HG02588 (cell line): ENCODE measurements around the gene MORN5.

Source experiments
- ATAC-seq: cut with Tn5 transposase; IDR thresholded peaks from one replicate; pipeline ENCODE4 v1.9.1; 2021; ENCODE audit warnings: mild to moderate bottlenecking, moderate library complexity; ENCODE audit not compliant: unreplicated experiment

Gene MORN5

GRCh38 chr9:122213589-122214413, 54.1 kb downstream of the MORN5 start:
- ATAC-seq = no peak

DNA sequence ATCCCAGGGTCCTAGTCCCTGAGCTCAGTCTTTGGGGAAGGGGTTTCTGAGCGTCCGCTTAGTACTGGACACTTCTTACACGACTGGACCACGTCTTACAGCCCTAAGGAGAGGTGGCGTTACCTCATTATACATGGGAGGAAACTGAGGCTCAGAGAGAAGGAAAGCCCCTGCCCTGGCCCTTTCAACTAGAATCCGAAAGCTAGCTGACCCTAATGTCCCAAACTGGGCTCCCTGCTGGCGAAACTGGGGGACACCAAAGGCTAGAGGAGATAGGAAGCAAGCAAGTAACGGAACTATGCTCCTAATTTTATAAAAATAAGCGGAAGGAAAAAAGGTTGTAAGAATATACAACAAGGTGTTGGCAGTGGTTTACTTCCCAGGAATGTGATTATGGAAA, 54.8 kb downstream of the MORN5 start:
- ATAC-seq = no peak

- ATAC-seq = no peak
These were observed 56.0 kb downstream of the MORN5 start for GRCh38 chr9:122215663-122216062.

- no peak for ATAC-seq
These were observed 56.6 kb downstream of the MORN5 start for GRCh38 chr9:122216138-122216797.

DNA sequence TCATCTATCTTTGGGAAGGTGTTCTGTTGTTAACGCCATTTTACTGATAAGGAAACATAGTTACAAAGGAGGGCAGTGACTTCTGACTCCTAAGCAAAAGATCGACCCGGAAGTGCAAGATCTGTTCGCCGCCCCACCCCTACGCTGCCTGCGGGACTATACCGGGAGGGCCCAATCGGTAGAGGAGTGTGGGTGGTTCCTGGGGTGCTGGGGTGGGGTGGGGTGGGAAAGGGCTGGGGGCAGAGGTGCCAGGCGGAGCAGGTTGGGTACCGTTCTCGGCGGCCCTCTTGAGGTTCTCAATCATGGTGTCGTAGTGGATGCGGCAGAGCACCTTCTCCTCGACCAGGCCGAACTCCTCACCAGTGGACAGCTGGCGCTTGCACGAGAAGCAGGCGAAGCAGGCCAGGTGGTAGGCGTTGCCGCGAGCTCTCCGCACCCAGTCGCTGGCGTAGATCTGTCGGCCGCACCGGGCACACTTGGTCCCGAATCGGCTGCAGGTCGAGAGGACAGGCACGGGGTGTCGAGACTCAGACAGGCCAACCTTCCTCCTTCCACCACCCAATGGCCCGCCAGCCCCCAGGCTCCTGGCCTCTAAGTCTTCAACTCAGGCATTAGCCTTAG, 57.2 kb downstream of the MORN5 start:
- ATAC-seq = no peak

GRCh38 chr9:122217640-122218039, 57.9 kb downstream of the MORN5 start:
- ATAC-seq = no peak

DNA sequence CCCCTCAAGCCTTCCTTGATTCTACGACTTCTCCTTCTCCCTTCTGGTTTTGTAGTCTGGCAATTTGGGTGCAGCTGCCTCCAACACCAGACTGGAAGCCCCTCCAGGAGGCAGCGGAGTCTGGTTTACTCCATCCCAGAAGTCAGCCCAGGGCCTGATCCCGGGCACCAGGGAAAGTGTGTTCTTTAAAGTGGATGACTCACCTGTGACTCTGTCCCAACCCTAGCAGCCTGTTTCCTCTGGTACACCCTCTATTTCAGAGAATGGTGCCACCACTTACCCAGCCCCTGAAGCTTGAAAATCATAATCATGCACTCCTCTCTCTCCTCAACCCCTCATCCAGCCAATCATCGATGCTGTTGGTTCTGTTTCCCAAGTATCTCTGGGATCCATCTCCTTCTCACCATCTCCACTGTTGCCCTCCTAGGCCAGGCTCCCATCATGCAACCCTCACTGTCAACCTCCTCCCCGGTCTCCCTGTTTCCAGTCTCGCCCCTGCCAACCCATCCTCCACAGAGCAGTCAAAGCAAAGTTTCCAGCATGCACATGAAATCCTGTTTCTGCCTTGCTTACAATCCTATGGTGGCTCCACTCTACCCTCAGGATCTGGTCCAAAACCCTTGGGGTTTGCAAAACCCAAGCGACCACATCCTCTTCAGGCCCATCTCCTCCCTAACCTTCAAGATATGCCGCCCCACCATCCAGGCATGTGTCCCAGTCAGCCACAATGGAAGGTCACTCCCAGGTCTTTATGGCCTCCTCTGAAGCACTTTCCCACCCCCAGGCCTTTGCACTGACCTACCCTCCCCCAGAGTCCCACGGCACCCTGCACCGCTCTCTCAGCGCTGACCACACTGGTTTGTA, 58.6 kb downstream of the MORN5 start:
- ATAC-seq = no peak

- no peak for ATAC-seq
These were observed 59.5 kb downstream of the MORN5 start for GRCh38 chr9:122218935-122219855.

GRCh38 chr9:122219856-122220672, 60.4 kb downstream of the MORN5 start:
- ATAC-seq = no peak

GRCh38 chr9:122220673-122221182, 61.0 kb downstream of the MORN5 start:
- ATAC-seq = no peak

- ATAC-seq = no peak
These were observed 61.6 kb downstream of the MORN5 start for GRCh38 chr9:122221183-122221811.

DNA sequence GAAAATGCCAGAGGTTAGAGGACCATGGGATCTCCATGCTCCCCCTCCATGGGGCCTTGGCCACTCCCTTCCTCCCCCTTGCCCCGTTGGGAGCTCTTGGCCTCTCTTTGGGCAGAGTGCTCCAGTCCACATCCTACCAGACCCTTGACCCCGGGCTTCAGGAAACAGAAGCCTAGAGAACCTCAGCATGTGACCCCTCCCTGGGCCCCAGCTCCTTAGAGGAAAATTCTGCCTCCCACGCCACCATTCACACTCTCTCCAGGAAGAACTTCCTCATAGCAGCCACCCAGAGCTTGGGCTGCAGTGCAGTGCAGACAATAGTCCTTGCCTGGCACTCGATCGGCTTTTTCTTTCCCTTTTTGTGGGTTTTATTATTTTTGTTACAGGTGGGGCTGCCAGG, 63.1 kb downstream of the MORN5 start:
- ATAC-seq = no peak

DNA sequence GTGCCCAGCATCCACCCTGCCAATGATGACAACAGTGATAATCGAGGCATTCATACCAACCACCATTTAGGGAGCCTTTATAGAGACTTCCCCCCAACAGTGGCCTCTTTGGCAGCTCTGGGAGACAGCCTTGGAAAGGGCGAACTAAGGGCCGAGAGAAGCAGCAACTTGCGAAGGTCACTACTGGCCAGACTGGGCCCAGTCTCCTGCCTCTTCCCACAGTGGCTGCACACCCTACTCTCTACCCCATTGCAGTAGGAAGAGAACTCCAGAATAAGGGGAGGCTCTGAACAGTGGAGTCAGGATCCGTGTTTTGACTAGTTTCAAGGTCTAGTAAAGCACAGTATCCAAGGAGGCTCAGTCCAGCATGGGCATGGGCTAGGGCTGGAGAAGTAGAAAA, 63.7 kb downstream of the MORN5 start:
- no peak for ATAC-seq

DNA sequence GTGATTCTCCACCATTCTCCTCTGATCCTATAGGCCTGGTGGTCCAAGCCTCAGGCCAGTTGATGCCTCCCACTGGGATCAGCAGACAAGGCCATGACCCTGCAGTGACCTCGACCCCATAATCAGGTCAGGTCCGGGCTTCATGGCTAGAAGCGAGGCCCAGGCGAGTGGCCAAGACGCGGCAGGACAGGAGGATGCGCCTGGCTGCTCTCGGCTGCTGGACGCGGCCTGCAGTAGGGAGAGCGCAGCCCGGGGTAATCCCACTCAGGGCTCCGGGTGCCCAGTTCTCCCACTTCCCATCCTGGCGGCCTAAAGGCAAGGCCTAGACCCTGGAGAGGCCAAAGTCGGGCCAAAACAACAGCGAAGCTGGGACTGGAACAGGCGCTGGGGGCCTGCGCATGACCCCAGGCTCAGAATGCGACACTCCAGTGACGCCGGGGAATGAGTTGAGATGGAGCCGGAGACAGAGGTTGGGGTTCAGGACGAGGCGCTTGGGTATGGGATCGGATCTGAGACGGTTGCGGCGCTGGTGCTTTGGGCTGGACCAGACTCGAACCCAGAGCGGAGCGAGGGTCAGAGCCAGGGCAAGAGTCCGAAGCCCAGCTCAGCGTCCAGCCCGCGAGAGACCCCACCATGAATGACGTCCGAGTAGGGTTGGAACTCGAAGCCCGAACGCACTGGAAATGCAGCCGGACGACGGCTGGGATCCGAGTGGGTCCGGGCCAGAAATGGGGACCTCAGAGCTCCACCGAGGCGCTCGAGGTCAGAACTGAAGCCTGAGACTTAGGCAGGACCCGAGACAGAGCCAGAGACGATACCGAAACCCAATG, 65.8 kb downstream of the MORN5 start:
- no peak for ATAC-seq

GRCh38 chr9:122226142-122226757, 66.5 kb downstream of the MORN5 start:
- no peak for ATAC-seq

- ATAC-seq = no peak
These were observed 67.3 kb downstream of the MORN5 start for GRCh38 chr9:122226758-122227574.
